Astrocyte of the cerebellum (primary cell): ENCODE results near the gene RGMB.

Experiments
- DNase-seq: peaks from one replicate; pipeline ENCODE4 v3.0.0-alpha.2; 2011; ENCODE audit warnings: low read depth
- H3K4me3 ChIP-seq: 2 replicates; pipeline ENCODE4 v1.5.1; 2011; ENCODE audit warnings: mild to moderate bottlenecking, low read depth, low read length, moderate library complexity
- CTCF ChIP-seq: IDR thresholded peaks from 2 replicates; pipeline ENCODE4 v1.5.1; 2012; ENCODE audit warnings: low read length, low read depth, moderate library complexity, mild to moderate bottlenecking; ENCODE audit errors: missing control alignments
- in situ Hi-C: cut with HindIII; loops from 2 replicates; pipeline ENCODE4 v1.10.0; 2017; ENCODE audit warnings: low sequenced_read_pairs

Gene RGMB

GRCh38 chr5:98785244-98785643 lies 11.8 kb downstream of the RGMB start:
- in situ Hi-C loops: no loop called here
- no peak for DNase-seq
- no peak overlapping the region for H3K4me3 ChIP-seq
- TF ChIP-seq CTCF: no peak

GRCh38 chr5:98786191-98786853 lies 12.9 kb downstream of the RGMB start:
- in situ Hi-C loops: no loop called here
- H3K4me3 ChIP-seq: no peak overlapping the region

GRCh38 chr5:98787131-98787719 lies 13.8 kb downstream of the RGMB start:
- H3K4me3 ChIP-seq: no peak overlapping the region
- in situ Hi-C loops: no loop called here
- TF ChIP-seq CTCF: no peak
- no peak for DNase-seq

More at GRCh38 chr5:98786191-98786853, 12.9 kb downstream of the RGMB start:
- TF ChIP-seq CTCF: no peak
- DNase-seq: no peak

- no peak overlapping the region for H3K4me3 ChIP-seq
- no peak for DNase-seq
- in situ Hi-C loops: no loop called here
- TF ChIP-seq CTCF: no peak
Observed at GRCh38 chr5:98789029-98789428, 15.6 kb downstream of the RGMB start.

GRCh38 chr5:98791001-98791519 lies 17.6 kb downstream of the RGMB start:
- no peak overlapping the region for H3K4me3 ChIP-seq
- in situ Hi-C loops: no loop called here

More at GRCh38 chr5:98791001-98791519, 17.6 kb downstream of the RGMB start:
- TF ChIP-seq CTCF: no peak
- DNase-seq: no peak
